Jurkat, Clone E6-1 (cell line): ENCODE results near the gene PCGF1.
A peak's percentile ranks its signal among the peaks of the same experiment; 100 is the strongest.

Source experiments
- DNase-seq: peaks from one replicate; pipeline ENCODE4 v3.0.0-alpha.2; 2011; ENCODE audit warnings: low read depth, low spot score
- H3K4me3 ChIP-seq: 2 replicates; pipeline ENCODE4 v1.5.1; 2011; ENCODE audit warnings: mild to moderate bottlenecking, low read length, control low read depth, moderate library complexity

PCGF1 gene

GRCh38 chr2:74458938-74459363 lies 48.5 kb downstream of the PCGF1 start:
- no peak for DNase-seq
- H3K4me3 ChIP-seq: peak overlapping the region; percentile 63

DNA sequence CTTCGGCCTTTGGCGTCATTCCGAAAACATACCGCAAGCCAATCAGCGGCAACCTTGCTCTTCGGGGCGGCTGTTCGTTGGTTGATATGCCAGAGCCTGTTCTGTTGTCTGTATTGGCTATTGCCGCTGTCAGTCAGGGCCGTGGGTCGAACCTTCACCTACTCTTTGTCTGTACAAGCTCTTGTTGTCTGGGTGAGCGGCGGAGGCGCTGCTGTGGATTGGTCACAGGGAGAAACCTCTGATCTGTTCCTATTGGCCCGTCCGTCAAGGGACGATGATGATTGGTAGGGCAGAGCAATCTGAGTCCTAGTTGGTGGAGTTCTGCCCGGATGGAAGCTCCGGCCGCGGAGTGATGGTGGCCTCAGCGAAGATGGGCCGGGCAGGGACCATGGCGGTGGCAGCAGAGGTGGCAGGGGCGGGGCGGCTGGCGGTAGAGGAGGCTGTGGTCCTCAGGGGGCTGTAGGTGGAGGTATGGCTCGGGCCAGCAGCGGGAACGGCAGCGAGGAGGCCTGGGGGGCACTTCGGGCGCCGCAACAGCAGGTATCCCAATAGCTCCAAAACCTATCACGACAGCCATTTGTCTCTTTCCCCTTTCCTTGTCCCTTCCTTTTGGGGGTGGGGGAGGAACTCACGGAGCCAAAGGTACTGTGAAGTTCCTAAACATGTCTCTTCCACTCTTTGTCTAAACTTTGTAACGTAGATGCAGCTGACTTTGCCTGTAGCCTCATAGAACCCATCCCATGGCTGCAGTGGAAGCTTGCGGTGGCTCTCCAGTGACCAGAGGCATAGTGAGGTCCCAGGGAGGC lies 49.2 kb downstream of the PCGF1 start, which contains the start of gene WBP1:
TSS of gene WBP1 (plus strand) at position 307 of the 806 bp plus-strand sequence. CDS start at position 472, 165 bp downstream.
- peak within 1 kb of the TSS; percentile 84 for H3K4me3 ChIP-seq
- peak; percentile 100 for DNase-seq

DNA sequence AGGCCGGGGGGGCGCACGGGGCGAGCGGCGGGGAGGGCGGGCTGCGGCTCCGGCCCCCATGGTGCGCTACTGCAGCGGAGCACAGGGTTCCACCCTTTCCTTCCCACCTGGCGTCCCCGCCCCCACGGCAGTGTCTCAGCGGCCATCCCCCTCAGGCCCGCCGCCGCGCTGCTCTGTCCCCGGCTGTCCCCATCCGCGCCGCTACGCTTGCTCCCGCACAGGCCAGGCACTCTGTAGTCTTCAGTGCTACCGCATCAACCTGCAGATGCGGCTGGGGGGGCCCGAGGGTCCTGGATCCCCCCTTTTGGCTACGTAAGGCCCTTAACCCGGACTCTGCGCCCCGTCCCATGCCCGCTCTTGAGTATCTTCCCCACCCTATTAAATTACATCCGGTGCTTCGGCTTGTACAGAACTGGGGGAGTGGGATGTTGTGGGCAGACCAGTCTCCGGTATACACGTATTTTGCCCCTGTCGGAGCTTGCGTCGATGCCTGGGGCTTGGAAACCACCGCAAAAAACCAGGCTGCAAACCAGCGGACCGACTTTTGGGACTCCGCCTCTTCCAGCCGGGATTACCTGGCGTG lies 49.9 kb downstream of the PCGF1 start:
- peak; percentile 67 for DNase-seq
- H3K4me3 ChIP-seq: peak overlapping the region; percentile 84

- peak overlapping the region; percentile 84 for H3K4me3 ChIP-seq
- DNase-seq: no peak
Observed at GRCh38 chr2:74457129-74457548, 50.4 kb downstream of the PCGF1 start.
